ENCODE measurements around the gene GLCCI1.

- TF ChIP-seq CTCF (IDR thresholded peaks at IDR 0.05; ENCODE audit: poor library complexity, severe bottlenecking): no peak
- no peak for TF ChIP-seq SMC3 (conservative IDR thresholded peaks at IDR 0.05; ENCODE audit: poor library complexity)
- no peak for TF ChIP-seq EZH2 (IDR thresholded peaks at IDR 0.05; ENCODE audit: borderline replicate concordance, insufficient read depth, low read length, poor library complexity, severe bottlenecking)
- no peak for TF ChIP-seq MXI1 (conservative IDR thresholded peaks at IDR 0.05; ENCODE audit: poor library complexity, severe bottlenecking)
- no peak for TF ChIP-seq REST (IDR thresholded peaks at IDR 0.05; ENCODE audit: borderline replicate concordance)
- TF ChIP-seq POLR2AphosphoS5 (IDR thresholded peaks at IDR 0.05): no peak
- TF ChIP-seq TAF1 (IDR thresholded peaks at IDR 0.05; ENCODE audit: low read depth): no peak
- TF ChIP-seq RAD21 (conservative IDR thresholded peaks at IDR 0.05): no peak
These were observed 28.0 kb downstream of the GLCCI1 start for GRCh38 chr7:7996568-7996967.
